Measurements from ENCODE around the gene ZNF319. TPM values are rescaled to one million over a fixed set of nuclear protein-coding genes. Genes with fewer than 3 reads are reported as not detected.

Gene ZNF319
- total RNA-seq, 2 donors from 2014 or later: 9.6 to 10.7 TPM

GRCh38 chr16:57960826-57961472 is 39.5 kb downstream of the ZNF319 start:
- H3K36me3 Mint-ChIP-seq: no peaks in the 10 kb centered on the region
- ATAC-seq (no peak), DNase-seq (ENCODE audit: low spot score) (no peak)
- no peaks in the 10 kb centered on the region for H3K27me3 Mint-ChIP-seq
- H3K27ac Mint-ChIP-seq: no peak overlapping the region
- no peak overlapping the region for H3K4me3 Mint-ChIP-seq
- no peaks in the 10 kb centered on the region for H3K9me3 Mint-ChIP-seq
- H3K4me1 Mint-ChIP-seq (ENCODE audit: low read depth in 2 of 2): no peaks in the 10 kb centered on the region

GRCh38 chr16:57960310-57960709 is 40.2 kb downstream of the ZNF319 start:
- Mint-ChIP-seq H3K9me3 (no peaks in the 10 kb centered on the region), H3K36me3 (no peaks in the 10 kb centered on the region), H3K27ac (no peak overlapping the region), H3K27me3 (no peaks in the 10 kb centered on the region), H3K4me1 (ENCODE audit: low read depth in 2 of 2) (no peaks in the 10 kb centered on the region), H3K4me3 (no peak overlapping the region)
- DNase-seq (ENCODE audit: low spot score) (no peak), ATAC-seq (no peak)

GRCh38 chr16:57959804-57960203 is 40.7 kb downstream of the ZNF319 start:
- Mint-ChIP-seq H3K27ac (no peak overlapping the region), H3K36me3 (no peaks in the 10 kb centered on the region), H3K27me3 (no peaks in the 10 kb centered on the region), H3K4me1 (ENCODE audit: low read depth in 2 of 2) (no peaks in the 10 kb centered on the region), H3K4me3 (no peak overlapping the region), H3K9me3 (no peaks in the 10 kb centered on the region)
- ATAC-seq (no peak), DNase-seq (ENCODE audit: low spot score) (no peak)

GRCh38 chr16:57959121-57959520 is 41.4 kb downstream of the ZNF319 start:
- no peaks in the 10 kb centered on the region for H3K4me1 Mint-ChIP-seq (ENCODE audit: low read depth in 2 of 2)
- H3K27ac Mint-ChIP-seq: no peak overlapping the region
- H3K4me3 Mint-ChIP-seq: no peak overlapping the region
- no peaks in the 10 kb centered on the region for H3K27me3 Mint-ChIP-seq
- H3K9me3 Mint-ChIP-seq: no peaks in the 10 kb centered on the region
- DNase-seq (ENCODE audit: low spot score) (no peak), ATAC-seq (no peak)
- H3K36me3 Mint-ChIP-seq: no peaks in the 10 kb centered on the region

GRCh38 chr16:57958544-57958943 is 41.9 kb downstream of the ZNF319 start:
- ATAC-seq (no peak), DNase-seq (ENCODE audit: low spot score) (no peak)
- no peaks in the 10 kb centered on the region for H3K36me3 Mint-ChIP-seq
- no peaks in the 10 kb centered on the region for H3K4me1 Mint-ChIP-seq (ENCODE audit: low read depth in 2 of 2)
- H3K27ac Mint-ChIP-seq: no peak overlapping the region
- no peaks in the 10 kb centered on the region for H3K27me3 Mint-ChIP-seq
- no peaks in the 10 kb centered on the region for H3K9me3 Mint-ChIP-seq
- no peak overlapping the region for H3K4me3 Mint-ChIP-seq

GRCh38 chr16:57957673-57958392 is 42.6 kb downstream of the ZNF319 start:
- DNase-seq (ENCODE audit: low spot score) (no peak), ATAC-seq (no peak)
- no peaks in the 10 kb centered on the region for H3K9me3 Mint-ChIP-seq
- H3K4me1 Mint-ChIP-seq (ENCODE audit: low read depth in 2 of 2): no peaks in the 10 kb centered on the region
- H3K27me3 Mint-ChIP-seq: no peaks in the 10 kb centered on the region
- H3K36me3 Mint-ChIP-seq: no peaks in the 10 kb centered on the region
- no peak overlapping the region for H3K4me3 Mint-ChIP-seq
- H3K27ac Mint-ChIP-seq: no peak overlapping the region

GRCh38 chr16:57956924-57957672 is 43.4 kb downstream of the ZNF319 start:
- Mint-ChIP-seq H3K4me3 (no peak overlapping the region), H3K4me1 (ENCODE audit: low read depth in 2 of 2) (no peaks in the 10 kb centered on the region), H3K9me3 (no peaks in the 10 kb centered on the region), H3K36me3 (no peaks in the 10 kb centered on the region), H3K27ac (no peak overlapping the region), H3K27me3 (no peaks in the 10 kb centered on the region)
- no peak for ATAC-seq
- DNase-seq (ENCODE audit: low spot score): no peak

- Mint-ChIP-seq H3K36me3 (no peaks in the 10 kb centered on the region), H3K4me1 (ENCODE audit: low read depth in 2 of 2) (no peaks in the 10 kb centered on the region), H3K9me3 (no peaks in the 10 kb centered on the region), H3K4me3 (no peak overlapping the region), H3K27ac (no peak overlapping the region), H3K27me3 (no peaks in the 10 kb centered on the region)
- DNase-seq (ENCODE audit: low spot score) (no peak), ATAC-seq (no peak)
Measured at GRCh38 chr16:57956270-57956808, 44.1 kb downstream of the ZNF319 start.

DNA sequence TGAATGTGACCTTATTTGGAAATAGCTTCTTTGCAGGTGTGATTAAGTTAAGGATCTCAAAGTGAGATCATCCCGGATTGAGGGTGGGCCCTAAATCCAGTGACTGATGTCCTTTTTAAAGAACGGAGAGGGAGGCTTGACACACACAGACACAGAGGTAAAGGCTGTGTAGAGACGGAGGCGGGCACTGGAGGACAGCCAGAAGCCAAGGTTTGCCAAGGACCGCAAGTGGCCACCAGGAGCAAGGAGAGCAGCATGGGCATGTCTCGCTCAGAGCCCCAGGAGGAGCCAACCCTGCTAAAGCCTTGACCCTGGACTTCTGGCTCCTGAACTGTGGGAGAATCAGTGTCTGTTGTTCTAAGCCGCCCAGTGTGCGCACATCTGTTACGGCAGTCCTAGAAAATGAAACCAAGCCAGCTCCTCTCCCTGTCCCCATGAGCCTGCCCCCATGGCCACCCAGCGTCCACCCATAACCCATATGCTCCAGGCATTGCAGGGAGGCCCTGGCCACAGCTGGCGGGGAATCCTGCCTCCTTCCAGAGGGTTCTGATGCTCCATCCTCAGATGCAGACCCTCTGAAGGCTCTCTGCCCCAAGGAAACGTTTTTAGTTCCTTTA is 44.8 kb downstream of the ZNF319 start:
- Mint-ChIP-seq H3K9me3 (no peaks in the 10 kb centered on the region), H3K4me1 (ENCODE audit: low read depth in 2 of 2) (no peaks in the 10 kb centered on the region), H3K27me3 (no peaks in the 10 kb centered on the region), H3K36me3 (no peaks in the 10 kb centered on the region), H3K27ac (no peak overlapping the region), H3K4me3 (no peak overlapping the region)
- ATAC-seq: no peak
- DNase-seq (ENCODE audit: low spot score): no peak

DNA sequence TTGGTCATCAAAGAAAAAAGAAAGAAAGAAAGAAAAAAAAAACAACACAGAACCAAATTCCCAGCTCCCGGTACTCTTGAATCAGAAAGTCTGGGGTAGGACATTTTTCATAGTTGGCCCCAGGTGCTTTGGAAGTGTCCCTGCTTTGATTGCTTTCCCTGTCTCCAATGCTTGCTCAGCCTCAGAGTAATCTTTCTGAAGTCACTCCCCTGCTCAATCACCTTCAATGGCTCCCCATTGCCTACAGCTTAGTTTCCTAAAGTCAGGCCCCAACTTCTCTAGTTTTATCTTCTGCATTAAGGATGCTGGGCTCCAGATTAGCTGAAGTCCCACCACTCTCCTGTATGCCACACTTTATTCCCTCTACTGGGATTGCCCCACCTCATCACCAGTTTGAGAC is 46.6 kb downstream of the ZNF319 start:
- ATAC-seq: no peak
- DNase-seq (ENCODE audit: low spot score): no peak
- H3K27ac Mint-ChIP-seq: no peak overlapping the region
- H3K4me3 Mint-ChIP-seq: no peak overlapping the region
- H3K4me1 Mint-ChIP-seq (ENCODE audit: low read depth in 2 of 2): no peaks in the 10 kb centered on the region
- H3K9me3 Mint-ChIP-seq: no peaks in the 10 kb centered on the region
- no peaks in the 10 kb centered on the region for H3K36me3 Mint-ChIP-seq
- peaks cover 0 to 3% of the 10 kb centered on the region in 2 donors for H3K27me3 Mint-ChIP-seq

DNA sequence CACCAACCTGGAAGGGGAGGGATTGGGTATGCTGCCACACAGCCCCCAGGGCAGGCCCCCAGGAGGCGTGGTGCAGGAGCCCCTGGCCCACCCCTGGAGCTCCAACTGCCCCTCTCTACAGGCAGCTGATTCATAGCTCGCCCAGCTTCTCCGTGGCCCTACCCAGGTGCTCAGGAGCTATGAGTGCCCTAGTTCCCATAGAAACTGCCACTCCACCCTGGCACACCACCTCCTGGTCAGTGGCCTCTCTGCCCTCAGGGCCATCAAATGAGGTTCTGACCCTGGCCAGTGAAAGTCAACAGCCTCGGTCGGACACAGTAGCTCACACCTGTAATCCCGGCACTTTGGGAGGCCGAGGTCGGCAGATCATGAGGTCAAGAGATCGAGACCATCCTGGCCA is 47.6 kb downstream of the ZNF319 start:
- ATAC-seq (no peak), DNase-seq (ENCODE audit: low spot score) (no peak)
- H3K4me1 Mint-ChIP-seq (ENCODE audit: low read depth in 2 of 2): no peaks in the 10 kb centered on the region
- no peak overlapping the region for H3K27ac Mint-ChIP-seq
- peaks cover 0 to 3% of the 10 kb centered on the region in 2 donors for H3K27me3 Mint-ChIP-seq
- no peaks in the 10 kb centered on the region for H3K36me3 Mint-ChIP-seq
- no peaks in the 10 kb centered on the region for H3K9me3 Mint-ChIP-seq
- no peak overlapping the region for H3K4me3 Mint-ChIP-seq

DNA sequence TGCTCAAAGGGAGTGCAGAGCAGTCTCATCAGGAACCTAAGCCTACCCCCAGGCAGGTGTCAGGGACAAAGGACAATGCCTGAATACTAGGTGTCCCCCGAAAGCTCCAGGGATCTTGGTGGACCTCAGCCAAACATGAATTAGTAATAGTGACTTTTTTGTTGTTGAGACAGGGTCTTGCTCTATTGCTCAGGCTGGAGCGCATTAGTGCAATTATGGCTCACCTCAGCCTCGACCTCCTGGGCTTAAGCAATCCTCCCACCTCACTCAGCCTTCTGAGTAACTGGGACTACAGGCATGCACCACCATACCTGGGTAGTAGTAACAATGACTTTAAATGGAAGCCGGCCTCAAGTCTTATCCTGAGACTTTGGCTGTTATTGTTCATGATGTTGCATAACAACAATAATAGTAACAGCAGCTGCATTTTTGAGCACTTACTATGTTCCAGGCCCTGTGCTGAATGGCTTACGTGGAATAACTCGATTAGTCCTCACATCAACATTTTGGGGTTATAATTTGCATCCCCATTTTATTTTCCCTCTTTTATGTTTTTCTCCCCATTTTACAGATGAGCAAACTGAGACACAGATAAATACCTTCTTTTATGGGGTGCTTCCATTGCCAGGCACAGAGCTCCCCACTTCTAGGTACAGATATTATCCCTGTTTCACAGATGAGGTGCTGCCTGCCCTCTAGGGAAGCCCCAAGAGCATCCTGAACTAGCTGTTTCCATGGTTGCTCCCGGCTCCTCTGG is 49.1 kb downstream of the ZNF319 start:
- Mint-ChIP-seq H3K27me3 (peaks cover 0 to 3% of the 10 kb centered on the region in 2 donors), H3K36me3 (no peaks in the 10 kb centered on the region)

DNA sequence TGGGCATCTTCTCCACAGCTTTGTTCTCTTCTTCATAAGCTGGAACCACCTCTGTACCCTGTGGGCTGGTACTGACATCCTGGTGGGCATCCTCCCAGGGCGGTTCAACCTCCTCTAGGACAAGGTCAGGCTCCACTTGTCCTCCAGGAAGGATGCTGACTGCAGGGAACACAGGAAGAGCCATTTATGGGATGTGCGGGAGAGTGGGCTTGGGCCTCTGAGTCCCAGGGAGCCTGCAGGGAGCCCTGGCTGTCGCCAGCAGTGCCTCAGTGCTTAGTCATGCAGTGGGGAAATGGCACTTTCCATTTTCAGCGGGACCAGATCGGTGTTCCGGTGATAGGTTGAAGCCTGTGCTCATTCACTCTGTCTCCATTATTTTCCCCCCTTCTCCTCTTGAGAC is 50.1 kb downstream of the ZNF319 start:
- no peaks in the 10 kb centered on the region for H3K36me3 Mint-ChIP-seq
- no peak overlapping the region for H3K27ac Mint-ChIP-seq
- H3K4me1 Mint-ChIP-seq (ENCODE audit: low read depth in 2 of 2): no peaks in the 10 kb centered on the region
- no peaks in the 10 kb centered on the region for H3K9me3 Mint-ChIP-seq
- no peak for ATAC-seq
- H3K4me3 Mint-ChIP-seq: no peak overlapping the region
- H3K27me3 Mint-ChIP-seq: peaks cover 0 to 3% of the 10 kb centered on the region in 2 donors
- no peak for DNase-seq (ENCODE audit: low spot score)

More for the DNA sequence above, 49.1 kb downstream of the ZNF319 start:
- H3K4me3 Mint-ChIP-seq: no peak overlapping the region
- H3K27ac Mint-ChIP-seq: no peak overlapping the region
- no peak for ATAC-seq
- DNase-seq (ENCODE audit: low spot score): no peak
- no peaks in the 10 kb centered on the region for H3K4me1 Mint-ChIP-seq (ENCODE audit: low read depth in 2 of 2)
- H3K9me3 Mint-ChIP-seq: no peaks in the 10 kb centered on the region
